KMS-11 (cell line): Measurements from ENCODE around the gene CCL19.

ENCODE experiments used
- H2AFZ ChIP-seq: fragments of 200-600 bp; sonication (generic); 2 replicates; pipeline ENCODE4 v1.6.1; 2016; ENCODE audit warnings: antibody characterized with exemption, mixed run types, low read depth
- H3K27ac ChIP-seq: fragments of 200-600 bp; sonication (generic); 2 replicates; pipeline ENCODE4 v1.6.1; 2016; ENCODE audit warnings: mild to moderate bottlenecking, mixed run types
- H3K27me3 ChIP-seq: fragments of 200-600 bp; sonication (generic); 2 replicates; pipeline ENCODE4 v1.6.1; 2017; ENCODE audit warnings: mild to moderate bottlenecking, low read depth, mixed run types, moderate library complexity; ENCODE audit not compliant: insufficient read depth
- H3K36me3 ChIP-seq: fragments of 200-600 bp; sonication (generic); 2 replicates; pipeline ENCODE4 v1.6.1; 2017; ENCODE audit warnings: mild to moderate bottlenecking, mixed run types; ENCODE audit not compliant: insufficient read depth
- H3K4me1 ChIP-seq: fragments of 200-600 bp; sonication (generic); 2 replicates; pipeline ENCODE4 v1.6.1; 2016; ENCODE audit warnings: mild to moderate bottlenecking, low read depth, mixed run types; ENCODE audit not compliant: poor library complexity, severe bottlenecking
- H3K4me2 ChIP-seq: fragments of 200-600 bp; sonication (generic); 2 replicates; pipeline ENCODE4 v1.7.0; 2016; ENCODE audit warnings: mild to moderate bottlenecking, mixed run types
- H3K4me3 ChIP-seq: fragments of 200-600 bp; sonication (generic); IDR thresholded peaks from 2 replicates; pipeline ENCODE4 v1.6.1; 2017; ENCODE audit warnings: low read depth, low read length, mixed read lengths; ENCODE audit not compliant: insufficient read depth
- H3K79me2 ChIP-seq: fragments of 200-600 bp; sonication (generic); 2 replicates; pipeline ENCODE4 v1.6.1; 2016; ENCODE audit warnings: low read depth, mixed run types; ENCODE audit not compliant: insufficient read depth
- H3K9ac ChIP-seq: fragments of 200-600 bp; sonication (generic); 2 replicates; pipeline ENCODE4 v1.6.1; 2016; ENCODE audit warnings: mild to moderate bottlenecking, mixed run types
- H4K20me1 ChIP-seq: fragments of 200-600 bp; sonication (generic); 2 replicates; pipeline ENCODE4 v1.6.1; 2016; ENCODE audit warnings: mild to moderate bottlenecking, mixed run types; ENCODE audit not compliant: insufficient read depth
- CTCF ChIP-seq: fragments of 200-600 bp; sonication (generic); conservative IDR thresholded peaks from 2 replicates; pipeline ENCODE4 v1.6.1; 2017; ENCODE audit warnings: low read depth, mild to moderate bottlenecking, antibody characterized with exemption, low read length, moderate library complexity, mixed read lengths

CCL19 gene

GRCh38 chr9:34656992-34657391 is 34.1 kb downstream of the CCL19 start:
- no peak overlapping the region for H2AFZ ChIP-seq
- no peaks in the 10 kb centered on the region for H3K36me3 ChIP-seq
- H3K27me3 ChIP-seq: no peaks in the 10 kb centered on the region
- no peak overlapping the region for H3K4me3 ChIP-seq
- no peaks in the 10 kb centered on the region for H3K79me2 ChIP-seq
- H3K9ac ChIP-seq: no peak overlapping the region
- no peaks in the 10 kb centered on the region for H4K20me1 ChIP-seq
- no peaks in the 10 kb centered on the region for H3K4me1 ChIP-seq
- no peak for TF ChIP-seq CTCF
- no peak overlapping the region for H3K4me2 ChIP-seq
- H3K27ac ChIP-seq: no peak overlapping the region

GRCh38 chr9:34655394-34655793 is 35.7 kb downstream of the CCL19 start:
- Histone ChIP-seq H3K4me1 (no peaks in the 10 kb centered on the region), H3K79me2 (no peaks in the 10 kb centered on the region), H3K27ac (no peak overlapping the region), H3K36me3 (no peaks in the 10 kb centered on the region), H3K4me3 (no peak overlapping the region), H3K4me2 (no peak overlapping the region), H2AFZ (no peak overlapping the region), H4K20me1 (no peaks in the 10 kb centered on the region), H3K9ac (no peak overlapping the region), H3K27me3 (no peaks in the 10 kb centered on the region)
- no peak for TF ChIP-seq CTCF

- Histone ChIP-seq H3K79me2 (no peaks in the 10 kb centered on the region), H3K4me3 (no peak overlapping the region), H3K4me2 (no peak overlapping the region), H4K20me1 (no peaks in the 10 kb centered on the region), H3K27me3 (no peaks in the 10 kb centered on the region), H2AFZ (no peak overlapping the region), H3K27ac (no peak overlapping the region), H3K4me1 (no peaks in the 10 kb centered on the region), H3K9ac (no peak overlapping the region), H3K36me3 (no peaks in the 10 kb centered on the region)
- TF ChIP-seq CTCF: no peak
Measured at GRCh38 chr9:34654323-34655051, 36.6 kb downstream of the CCL19 start.

- Histone ChIP-seq H3K4me2 (no peak overlapping the region), H3K4me1 (no peaks in the 10 kb centered on the region), H4K20me1 (no peaks in the 10 kb centered on the region), H3K27ac (no peak overlapping the region), H3K36me3 (no peaks in the 10 kb centered on the region), H2AFZ (no peak overlapping the region), H3K9ac (no peak overlapping the region), H3K27me3 (no peaks in the 10 kb centered on the region), H3K4me3 (no peak overlapping the region), H3K79me2 (no peaks in the 10 kb centered on the region)
- TF ChIP-seq CTCF: no peak
Measured at GRCh38 chr9:34653151-34654072, 37.7 kb downstream of the CCL19 start.
